ENCODE measurements around the gene ADGRF5.

ADGRF5 gene

GRCh38 chr6:46953921-46954320, 32.2 kb upstream of the ADGRF5 start:
- H3K4me1 ChIP-seq (ENCODE audit: control insufficient read depth, insufficient read depth, low read length): no peaks in the 10 kb centered on the region
- H3K9ac ChIP-seq (ENCODE audit: low read length): no peak overlapping the region
- no peak overlapping the region for H3K4me3 ChIP-seq (ENCODE audit: low read length)
- no peaks in the 10 kb centered on the region for H3K36me3 ChIP-seq (ENCODE audit: control insufficient read depth, insufficient read depth, low read length)
- no peaks in the 10 kb centered on the region for H3K9me3 ChIP-seq (ENCODE audit: control insufficient read depth, low read length)
- H3K27me3 ChIP-seq (ENCODE audit: control insufficient read depth, insufficient read depth, low read length): no peaks in the 10 kb centered on the region

GRCh38 chr6:46949632-46950280, 28.0 kb upstream of the ADGRF5 start:
- Histone ChIP-seq H3K9me3 (ENCODE audit: control insufficient read depth, low read length) (no peaks in the 10 kb centered on the region), H3K4me3 (ENCODE audit: low read length) (no peak overlapping the region), H3K9ac (ENCODE audit: low read length) (no peak overlapping the region), H3K27me3 (ENCODE audit: control insufficient read depth, insufficient read depth, low read length) (no peaks in the 10 kb centered on the region), H3K4me1 (ENCODE audit: control insufficient read depth, insufficient read depth, low read length) (no peaks in the 10 kb centered on the region), H3K36me3 (ENCODE audit: control insufficient read depth, insufficient read depth, low read length) (no peaks in the 10 kb centered on the region)

DNA sequence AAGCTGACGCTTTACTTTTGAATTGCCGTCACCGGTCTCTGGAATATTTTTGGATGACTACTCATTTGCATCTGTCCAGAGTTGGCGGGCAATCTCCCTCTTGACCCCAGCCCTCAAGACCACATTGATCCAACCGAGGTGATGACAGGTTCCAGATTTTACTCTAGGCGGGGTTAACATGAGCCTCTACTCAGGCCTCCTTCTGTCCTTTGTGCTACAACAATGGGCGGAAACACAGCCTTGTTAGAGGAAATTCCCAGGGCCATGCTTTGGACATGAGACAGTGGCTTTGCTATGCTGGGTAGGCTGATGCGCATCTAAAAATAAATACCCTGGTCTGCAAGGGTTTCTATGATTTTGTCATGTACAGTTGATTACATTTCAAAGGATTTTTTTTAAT, 27.0 kb upstream of the ADGRF5 start:
- no peak overlapping the region for H3K4me3 ChIP-seq (ENCODE audit: low read length)
- H3K9ac ChIP-seq (ENCODE audit: low read length): no peak overlapping the region
- no peaks in the 10 kb centered on the region for H3K27me3 ChIP-seq (ENCODE audit: control insufficient read depth, insufficient read depth, low read length)
- H3K4me1 ChIP-seq (ENCODE audit: control insufficient read depth, insufficient read depth, low read length): no peaks in the 10 kb centered on the region
- no peaks in the 10 kb centered on the region for H3K9me3 ChIP-seq (ENCODE audit: control insufficient read depth, low read length)
- no peaks in the 10 kb centered on the region for H3K36me3 ChIP-seq (ENCODE audit: control insufficient read depth, insufficient read depth, low read length)

DNA sequence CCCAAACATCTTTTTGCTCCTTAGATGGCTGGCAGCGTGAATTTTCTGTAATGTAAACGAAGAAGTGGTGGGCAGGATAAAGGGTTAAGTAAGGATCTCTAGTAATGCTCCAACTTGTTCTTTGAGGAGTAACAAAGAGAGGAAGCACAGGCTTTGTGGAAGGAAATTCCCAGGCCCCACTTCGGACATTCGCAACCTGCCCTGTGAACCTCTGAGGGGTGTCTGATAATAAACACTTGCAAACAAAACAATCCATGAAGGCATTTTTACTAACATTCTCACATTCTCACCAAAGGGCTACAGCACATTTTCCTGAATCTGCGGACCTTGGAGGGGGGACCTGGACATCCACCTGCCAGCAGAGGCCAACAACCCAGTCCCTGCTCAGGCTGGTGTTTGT, 25.8 kb upstream of the ADGRF5 start:
- H3K4me3 ChIP-seq (ENCODE audit: low read length): no peak overlapping the region
- no peaks in the 10 kb centered on the region for H3K4me1 ChIP-seq (ENCODE audit: control insufficient read depth, insufficient read depth, low read length)

DNA sequence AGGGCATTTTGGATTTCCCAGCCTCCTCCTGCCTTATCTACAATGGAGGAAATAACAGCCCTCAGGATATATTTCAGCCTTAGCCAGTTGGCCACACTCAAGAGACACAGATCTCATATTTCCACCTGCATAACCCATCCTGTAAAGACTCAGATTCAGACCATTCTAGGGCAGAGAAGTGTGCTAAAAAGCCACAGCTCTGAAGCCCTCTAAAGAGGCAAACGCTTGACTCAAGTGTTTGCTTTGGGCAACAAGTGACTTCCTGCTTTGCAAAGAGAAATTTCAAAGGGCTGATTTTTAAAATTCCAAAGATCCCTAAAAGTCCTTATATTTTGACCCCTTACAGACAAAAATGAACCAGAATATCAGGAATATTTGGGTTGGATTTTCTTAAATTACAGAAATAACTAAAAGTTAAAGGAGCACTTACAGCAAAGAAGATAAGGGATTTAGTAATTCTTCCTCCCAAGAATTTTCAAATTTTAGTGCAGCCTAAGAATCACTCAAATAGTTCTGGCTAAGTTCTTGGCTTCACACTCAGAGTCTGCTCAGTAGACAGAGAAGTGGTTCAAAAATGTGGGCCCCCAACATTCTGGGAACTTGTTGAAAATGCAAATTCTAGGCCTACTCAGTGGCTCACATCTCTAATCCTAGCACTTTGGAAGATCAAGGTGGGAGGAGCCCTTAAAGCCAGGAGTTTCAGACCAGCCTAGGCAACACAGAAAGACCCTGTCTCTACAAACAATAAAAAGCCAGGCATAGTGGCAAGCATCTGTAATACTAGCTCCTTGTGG, 18.9 kb upstream of the ADGRF5 start:
- H3K9ac ChIP-seq (ENCODE audit: low read length): no peak overlapping the region
- H3K36me3 ChIP-seq (ENCODE audit: control insufficient read depth, insufficient read depth, low read length): no peaks in the 10 kb centered on the region
- H3K4me1 ChIP-seq (ENCODE audit: control insufficient read depth, insufficient read depth, low read length): no peaks in the 10 kb centered on the region
- no peak overlapping the region for H3K4me3 ChIP-seq (ENCODE audit: low read length)
- no peaks in the 10 kb centered on the region for H3K27me3 ChIP-seq (ENCODE audit: control insufficient read depth, insufficient read depth, low read length)
- no peaks in the 10 kb centered on the region for H3K9me3 ChIP-seq (ENCODE audit: control insufficient read depth, low read length)

More for the DNA sequence above, 25.8 kb upstream of the ADGRF5 start:
- Histone ChIP-seq H3K9ac (ENCODE audit: low read length) (no peak overlapping the region), H3K36me3 (ENCODE audit: control insufficient read depth, insufficient read depth, low read length) (no peaks in the 10 kb centered on the region), H3K9me3 (ENCODE audit: control insufficient read depth, low read length) (no peaks in the 10 kb centered on the region), H3K27me3 (ENCODE audit: control insufficient read depth, insufficient read depth, low read length) (no peaks in the 10 kb centered on the region)

GRCh38 chr6:46937642-46938041, 15.9 kb upstream of the ADGRF5 start:
- Histone ChIP-seq H3K27me3 (ENCODE audit: control insufficient read depth, insufficient read depth, low read length) (no peaks in the 10 kb centered on the region), H3K9me3 (ENCODE audit: control insufficient read depth, low read length) (no peaks in the 10 kb centered on the region), H3K4me3 (ENCODE audit: low read length) (no peak overlapping the region), H3K9ac (ENCODE audit: low read length) (no peak overlapping the region), H3K36me3 (ENCODE audit: control insufficient read depth, insufficient read depth, low read length) (no peaks in the 10 kb centered on the region), H3K4me1 (ENCODE audit: control insufficient read depth, insufficient read depth, low read length) (no peaks in the 10 kb centered on the region)

DNA sequence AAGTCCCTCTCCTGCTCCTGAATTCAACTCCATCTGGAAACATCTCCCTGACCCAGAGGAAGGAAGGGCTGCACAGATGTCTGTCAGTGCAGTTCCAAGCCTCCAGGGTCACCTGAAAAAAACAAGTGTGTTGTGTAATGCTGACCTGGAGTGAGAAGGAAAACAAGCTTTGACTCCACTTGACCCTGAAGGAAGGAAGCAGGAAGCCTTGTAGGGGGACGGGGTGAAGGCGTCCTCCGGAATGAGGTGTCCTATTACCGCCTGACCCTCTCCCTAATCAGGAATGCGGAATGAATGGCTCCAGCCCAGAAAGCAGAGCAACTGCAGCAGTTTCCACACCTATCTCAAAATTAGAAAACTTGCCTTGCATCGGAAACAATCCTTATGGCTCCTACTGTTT, 13.9 kb upstream of the ADGRF5 start:
- Histone ChIP-seq H3K4me1 (ENCODE audit: control insufficient read depth, insufficient read depth, low read length) (no peaks in the 10 kb centered on the region), H3K9ac (ENCODE audit: low read length) (no peak overlapping the region)

GRCh38 chr6:46933751-46934150, 12.0 kb upstream of the ADGRF5 start:
- no peak overlapping the region for H3K4me3 ChIP-seq (ENCODE audit: low read length)
- H3K36me3 ChIP-seq (ENCODE audit: control insufficient read depth, insufficient read depth, low read length): no peaks in the 10 kb centered on the region
- no peak overlapping the region for H3K9ac ChIP-seq (ENCODE audit: low read length)
- no peaks in the 10 kb centered on the region for H3K9me3 ChIP-seq (ENCODE audit: control insufficient read depth, low read length)
- no peaks in the 10 kb centered on the region for H3K27me3 ChIP-seq (ENCODE audit: control insufficient read depth, insufficient read depth, low read length)
- no peaks in the 10 kb centered on the region for H3K4me1 ChIP-seq (ENCODE audit: control insufficient read depth, insufficient read depth, low read length)

More for the DNA sequence above, 13.9 kb upstream of the ADGRF5 start:
- no peaks in the 10 kb centered on the region for H3K36me3 ChIP-seq (ENCODE audit: control insufficient read depth, insufficient read depth, low read length)
- no peaks in the 10 kb centered on the region for H3K9me3 ChIP-seq (ENCODE audit: control insufficient read depth, low read length)
- no peak overlapping the region for H3K4me3 ChIP-seq (ENCODE audit: low read length)
- H3K27me3 ChIP-seq (ENCODE audit: control insufficient read depth, insufficient read depth, low read length): no peaks in the 10 kb centered on the region

GRCh38 chr6:46932526-46933319, 11.0 kb upstream of the ADGRF5 start:
- Histone ChIP-seq H3K9ac (ENCODE audit: low read length) (no peak overlapping the region), H3K27me3 (ENCODE audit: control insufficient read depth, insufficient read depth, low read length) (no peaks in the 10 kb centered on the region), H3K9me3 (ENCODE audit: control insufficient read depth, low read length) (no peaks in the 10 kb centered on the region), H3K4me3 (ENCODE audit: low read length) (no peak overlapping the region), H3K36me3 (ENCODE audit: control insufficient read depth, insufficient read depth, low read length) (no peaks in the 10 kb centered on the region), H3K4me1 (ENCODE audit: control insufficient read depth, insufficient read depth, low read length) (peaks cover 3% of the 10 kb centered on the region)

- no peaks in the 10 kb centered on the region for H3K36me3 ChIP-seq (ENCODE audit: control insufficient read depth, insufficient read depth, low read length)
- H3K27me3 ChIP-seq (ENCODE audit: control insufficient read depth, insufficient read depth, low read length): no peaks in the 10 kb centered on the region
- no peaks in the 10 kb centered on the region for H3K9me3 ChIP-seq (ENCODE audit: control insufficient read depth, low read length)
- H3K4me1 ChIP-seq (ENCODE audit: control insufficient read depth, insufficient read depth, low read length): peaks cover 13% of the 10 kb centered on the region
- no peak overlapping the region for H3K4me3 ChIP-seq (ENCODE audit: low read length)
- H3K9ac ChIP-seq (ENCODE audit: low read length): no peak overlapping the region
Measured at GRCh38 chr6:46931416-46931815, 9.7 kb upstream of the ADGRF5 start.

DNA sequence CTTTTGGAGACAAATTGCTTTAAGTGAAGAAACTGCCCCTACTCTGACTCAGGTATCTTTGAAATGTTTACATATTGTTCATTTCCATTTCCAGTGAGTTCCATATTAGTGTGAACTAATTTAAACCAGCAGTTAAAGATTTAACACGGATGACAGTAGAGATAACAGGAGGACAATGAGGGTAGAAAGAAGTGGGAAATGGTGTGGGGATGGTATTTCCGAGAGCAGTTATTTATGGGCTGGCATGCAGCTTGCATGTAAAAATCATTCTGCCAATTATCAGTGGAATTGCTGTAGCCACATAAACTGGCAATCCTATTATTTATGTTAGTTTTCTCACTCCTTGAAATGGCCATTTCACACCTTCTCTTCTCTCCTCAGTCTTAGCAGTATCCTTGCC, 8.6 kb upstream of the ADGRF5 start:
- no peak overlapping the region for H3K9ac ChIP-seq (ENCODE audit: low read length)
- H3K9me3 ChIP-seq (ENCODE audit: control insufficient read depth, low read length): no peaks in the 10 kb centered on the region
- H3K27me3 ChIP-seq (ENCODE audit: control insufficient read depth, insufficient read depth, low read length): no peaks in the 10 kb centered on the region
- H3K36me3 ChIP-seq (ENCODE audit: control insufficient read depth, insufficient read depth, low read length): no peaks in the 10 kb centered on the region
- peaks cover 19% of the 10 kb centered on the region for H3K4me1 ChIP-seq (ENCODE audit: control insufficient read depth, insufficient read depth, low read length)
- no peak overlapping the region for H3K4me3 ChIP-seq (ENCODE audit: low read length)

- Histone ChIP-seq H3K9ac (ENCODE audit: low read length) (no peak overlapping the region), H3K9me3 (ENCODE audit: control insufficient read depth, low read length) (no peaks in the 10 kb centered on the region), H3K4me1 (ENCODE audit: control insufficient read depth, insufficient read depth, low read length) (peaks cover 24% of the 10 kb centered on the region), H3K36me3 (ENCODE audit: control insufficient read depth, insufficient read depth, low read length) (no peaks in the 10 kb centered on the region), H3K27me3 (ENCODE audit: control insufficient read depth, insufficient read depth, low read length) (no peaks in the 10 kb centered on the region), H3K4me3 (ENCODE audit: low read length) (no peak overlapping the region)
Measured at GRCh38 chr6:46927066-46927465, 5.3 kb upstream of the ADGRF5 start.
